K562 (cell line): Measurements from ENCODE around the gene SLC16A12. TPM values are rescaled to one million over a fixed set of nuclear protein-coding genes. Genes with fewer than 3 reads are reported as not detected.

ENCODE experiments used
- STAT5B ChIP-seq: fragments of 250-450 bp; sonication (Bioruptor Pico); IDR thresholded peaks from 2 replicates; pipeline ENCODE4 v1.8.0; 2021; ENCODE audit warnings: mild to moderate bottlenecking, inconsistent platforms
- TRIM25 ChIP-seq: fragments of 450-650 bp; IDR thresholded peaks from 2 replicates; pipeline ENCODE4 v1.7.0; 2016; ENCODE audit warnings: borderline replicate concordance
- ZMIZ1 ChIP-seq, 2 experiments: fragments of 150-350 bp in 1 of 2; IDR thresholded peaks; 2 replicates each; pipeline ENCODE4 v1.6.1; 2012 to 2016; ENCODE audit warnings: low read depth in 2 of 2, low read length in 2 of 2, mild to moderate bottlenecking in 1 of 2, moderate library complexity in 1 of 2
- polyA plus RNA-seq, 8 experiments: library from polyadenylated mRNA; depleted of rRNA in 4 of 8; stranded (reverse) in 5 of 8; unstranded in 3 of 8; fragments of >200 nt; fragmentation: Nextera tagmentation in 2 of 8; fragmentation: Illumina TruSeq in 1 of 8; extraction: Ambion mirVana in 2 of 8; extraction: Trizol in 1 of 8; gene quantifications; 2 replicates each; pipeline versions ENCODE4 v1.2.1 to v1.2.3, GENCODE V29; 2011 to 2014; ENCODE audit warnings: inconsistent platforms in 1 of 8, missing spikeins in 1 of 8
- total RNA-seq, 7 experiments: library from RNA; depleted of rRNA in 6 of 7; stranded (reverse); fragments of >200 nt in 6 of 7; fragmentation: Illumina TruSeq in 2 of 7; extraction: Trizol in 2 of 7; gene quantifications; 2 replicates each; pipeline versions ENCODE4 v1.2.1 to v1.2.3, GENCODE V29; 2011 to 2021; ENCODE audit warnings: low replicate concordance in 1 of 7

Gene SLC16A12
- total and polyA plus RNA-seq, 9 of the 15 experiments (the other 6 are each of a cell fraction or from before 2014, with no cell fraction given), result not detected

GRCh38 chr10:89566992-89567391, 31.6 kb upstream of the SLC16A12 start (continued):
- TF ChIP-seq ZMIZ1 (IDR thresholded peaks at IDR 0.05; ENCODE audit: low read depth in 2 of 2, low read length in 2 of 2) (no peak), STAT5B (CRISPR knock-in tag) (no peak), TRIM25 (no peak)
